ENCODE data around the gene RAB11A. TPM values are rescaled to one million over a fixed set of nuclear protein-coding genes. Genes with fewer than 3 reads are reported as not detected.
A peak's percentile ranks its signal among the peaks of the same experiment; 100 is the strongest.

Gene RAB11A
- total and polyA plus RNA-seq, 2 of the 13 experiments (the other 11 are each of a cell fraction or from before 2014, with no cell fraction given), result 161 to 162 TPM

DNA sequence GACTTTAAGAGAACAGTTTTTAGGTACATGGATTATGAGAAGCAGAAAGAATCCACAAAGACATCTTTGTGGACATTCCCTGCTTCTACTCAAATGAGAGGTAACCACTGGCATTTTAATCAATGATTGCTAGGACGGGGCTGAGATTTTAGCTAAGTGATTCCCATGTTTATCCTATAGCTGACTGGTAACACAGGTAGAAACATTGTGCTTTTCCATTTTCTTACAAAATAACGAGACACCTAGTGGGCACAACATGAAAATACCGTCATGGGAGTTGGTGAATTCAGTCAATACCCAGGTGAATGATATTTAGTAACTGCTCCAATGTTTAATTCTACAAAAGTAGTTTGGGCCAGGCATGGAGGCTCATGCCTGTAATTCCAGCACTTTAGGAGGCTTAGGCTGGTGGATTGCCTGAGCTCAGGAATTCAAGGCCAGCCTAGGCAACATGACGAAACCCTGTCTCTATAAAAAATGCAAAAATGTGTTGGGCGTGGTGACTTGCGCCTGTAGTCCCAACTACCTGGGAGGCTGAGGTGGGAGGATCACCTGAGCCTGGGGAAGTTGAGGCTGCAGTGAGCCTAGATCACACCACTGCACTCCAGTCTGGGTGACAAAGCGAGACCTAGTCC lies 40.0 kb upstream of the RAB11A start (continued):
- TF ChIP-seq, protein P1, sequence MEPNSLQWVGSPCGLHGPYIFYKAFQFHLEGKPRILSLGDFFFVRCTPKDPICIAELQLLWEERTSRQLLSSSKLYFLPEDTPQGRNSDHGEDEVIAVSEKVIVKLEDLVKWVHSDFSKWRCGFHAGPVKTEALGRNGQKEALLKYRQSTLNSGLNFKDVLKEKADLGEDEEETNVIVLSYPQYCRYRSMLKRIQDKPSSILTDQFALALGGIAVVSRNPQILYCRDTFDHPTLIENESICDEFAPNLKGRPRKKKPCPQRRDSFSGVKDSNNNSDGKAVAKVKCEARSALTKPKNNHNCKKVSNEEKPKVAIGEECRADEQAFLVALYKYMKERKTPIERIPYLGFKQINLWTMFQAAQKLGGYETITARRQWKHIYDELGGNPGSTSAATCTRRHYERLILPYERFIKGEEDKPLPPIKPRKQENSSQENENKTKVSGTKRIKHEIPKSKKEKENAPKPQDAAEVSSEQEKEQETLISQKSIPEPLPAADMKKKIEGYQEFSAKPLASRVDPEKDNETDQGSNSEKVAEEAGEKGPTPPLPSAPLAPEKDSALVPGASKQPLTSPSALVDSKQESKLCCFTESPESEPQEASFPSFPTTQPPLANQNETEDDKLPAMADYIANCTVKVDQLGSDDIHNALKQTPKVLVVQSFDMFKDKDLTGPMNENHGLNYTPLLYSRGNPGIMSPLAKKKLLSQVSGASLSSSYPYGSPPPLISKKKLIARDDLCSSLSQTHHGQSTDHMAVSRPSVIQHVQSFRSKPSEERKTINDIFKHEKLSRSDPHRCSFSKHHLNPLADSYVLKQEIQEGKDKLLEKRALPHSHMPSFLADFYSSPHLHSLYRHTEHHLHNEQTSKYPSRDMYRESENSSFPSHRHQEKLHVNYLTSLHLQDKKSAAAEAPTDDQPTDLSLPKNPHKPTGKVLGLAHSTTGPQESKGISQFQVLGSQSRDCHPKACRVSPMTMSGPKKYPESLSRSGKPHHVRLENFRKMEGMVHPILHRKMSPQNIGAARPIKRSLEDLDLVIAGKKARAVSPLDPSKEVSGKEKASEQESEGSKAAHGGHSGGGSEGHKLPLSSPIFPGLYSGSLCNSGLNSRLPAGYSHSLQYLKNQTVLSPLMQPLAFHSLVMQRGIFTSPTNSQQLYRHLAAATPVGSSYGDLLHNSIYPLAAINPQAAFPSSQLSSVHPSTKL (CRISPR knock-in tag; IDR thresholded peaks at IDR 0.05), result 0 out of 2 replicates have a peak, but pooled peaks have one; percentile 31
- TF ChIP-seq, protein P2, sequence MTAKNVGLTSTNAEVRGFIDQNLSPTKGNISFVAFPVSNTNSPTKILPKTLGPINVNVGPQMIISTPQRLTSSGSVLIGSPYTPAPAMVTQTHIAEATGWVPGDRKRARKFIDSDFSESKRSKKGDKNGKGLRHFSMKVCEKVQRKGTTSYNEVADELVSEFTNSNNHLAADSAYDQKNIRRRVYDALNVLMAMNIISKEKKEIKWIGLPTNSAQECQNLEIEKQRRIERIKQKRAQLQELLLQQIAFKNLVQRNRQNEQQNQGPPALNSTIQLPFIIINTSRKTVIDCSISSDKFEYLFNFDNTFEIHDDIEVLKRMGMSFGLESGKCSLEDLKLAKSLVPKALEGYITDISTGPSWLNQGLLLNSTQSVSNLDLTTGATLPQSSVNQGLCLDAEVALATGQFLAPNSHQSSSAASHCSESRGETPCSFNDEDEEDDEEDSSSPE (CRISPR knock-in tag; IDR thresholded peaks at IDR 0.05), result no peak
- TF ChIP-seq RFXANK (CRISPR knock-in tag; IDR thresholded peaks at IDR 0.05), result no peak
- no peak for TF ChIP-seq TARDBP (CRISPR knock-in tag; IDR thresholded peaks at IDR 0.05)
- TF ChIP-seq IRF2 (CRISPR knock-in tag; IDR thresholded peaks at IDR 0.05), result no peak
- peak; percentile 61 for TF ChIP-seq STAG1 (CRISPR knock-in tag; IDR thresholded peaks at IDR 0.05)
- no peak for TF ChIP-seq ZZZ3 (CRISPR knock-in tag; IDR thresholded peaks at IDR 0.05; ENCODE audit: borderline replicate concordance)
- TF ChIP-seq, protein P3, sequence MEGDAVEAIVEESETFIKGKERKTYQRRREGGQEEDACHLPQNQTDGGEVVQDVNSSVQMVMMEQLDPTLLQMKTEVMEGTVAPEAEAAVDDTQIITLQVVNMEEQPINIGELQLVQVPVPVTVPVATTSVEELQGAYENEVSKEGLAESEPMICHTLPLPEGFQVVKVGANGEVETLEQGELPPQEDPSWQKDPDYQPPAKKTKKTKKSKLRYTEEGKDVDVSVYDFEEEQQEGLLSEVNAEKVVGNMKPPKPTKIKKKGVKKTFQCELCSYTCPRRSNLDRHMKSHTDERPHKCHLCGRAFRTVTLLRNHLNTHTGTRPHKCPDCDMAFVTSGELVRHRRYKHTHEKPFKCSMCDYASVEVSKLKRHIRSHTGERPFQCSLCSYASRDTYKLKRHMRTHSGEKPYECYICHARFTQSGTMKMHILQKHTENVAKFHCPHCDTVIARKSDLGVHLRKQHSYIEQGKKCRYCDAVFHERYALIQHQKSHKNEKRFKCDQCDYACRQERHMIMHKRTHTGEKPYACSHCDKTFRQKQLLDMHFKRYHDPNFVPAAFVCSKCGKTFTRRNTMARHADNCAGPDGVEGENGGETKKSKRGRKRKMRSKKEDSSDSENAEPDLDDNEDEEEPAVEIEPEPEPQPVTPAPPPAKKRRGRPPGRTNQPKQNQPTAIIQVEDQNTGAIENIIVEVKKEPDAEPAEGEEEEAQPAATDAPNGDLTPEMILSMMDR (CRISPR knock-in tag; IDR thresholded peaks at IDR 0.05), result peak; percentile 61
- 0 out of 2 replicates have a peak, but pooled peaks have one; percentile 21 for TF ChIP-seq ZBTB38 (CRISPR knock-in tag; IDR thresholded peaks at IDR 0.05)

Measured in HepG2 (cell line).